H1 (cell line): ENCODE data around the gene MRPS27. TPM values are rescaled to one million over a fixed set of nuclear protein-coding genes. Genes with fewer than 3 reads are reported as not detected.

ENCODE experiments used
- CTCF ChIA-PET: fragments of 300-600 bp; sonication (Branson Sonifier 250); formaldehyde crosslinking; loops from one replicate; lab custom pipeline; 2021; ENCODE audit not compliant: partially characterized antibody; lab: Charles Lee
- POLR2A ChIA-PET: fragments of 300-600 bp; sonication (Branson Sonifier 250); formaldehyde crosslinking; loops from one replicate; lab custom pipeline; 2021; ENCODE audit warnings: inconsistent platforms; ENCODE audit not compliant: partially characterized antibody; lab: Charles Lee
- DNase-seq, 2 experiments: peaks; one replicate each; pipeline versions ENCODE4 v3.0.0 to v3.0.0-alpha.2; 2010 to 2022; ENCODE audit warnings: low spot score in 2 of 2, low read depth in 1 of 2, mixed read lengths in 1 of 2
- FAIRE-seq: peaks from 2 replicates; lab custom pipeline; 2011; peaks lifted over from hg19 to GRCh38; lab: Jason Lieb, UNC
- H2AFZ ChIP-seq: 2 replicates; pipeline ENCODE4 v1.8.1; 2012; ENCODE audit warnings: low read length, inconsistent platforms
- H2AK5ac ChIP-seq: 2 replicates; pipeline ENCODE4 v1.6.1; 2013; ENCODE audit warnings: low read depth, low read length
- H2BK120ac ChIP-seq: replicated peaks from 2 replicates; pipeline ENCODE3; 2013; ENCODE audit warnings: low read depth, low read length, inconsistent platforms
- H2BK12ac ChIP-seq: 2 replicates; pipeline ENCODE4 v1.6.1; 2013; ENCODE audit warnings: low read depth, low read length
- H2BK15ac ChIP-seq: 2 replicates; pipeline ENCODE4 v1.6.1; 2013; ENCODE audit warnings: low read length
- H2BK20ac ChIP-seq: 2 replicates; pipeline ENCODE4 v1.6.1; 2013; ENCODE audit warnings: low read length
- H2BK5ac ChIP-seq: 2 replicates; pipeline ENCODE4 v1.6.1; 2013; ENCODE audit warnings: low read depth, low read length
- H3K14ac ChIP-seq: 2 replicates; pipeline ENCODE4 v1.6.1; 2013; ENCODE audit warnings: inconsistent platforms; ENCODE audit not compliant: insufficient read length
- H3K18ac ChIP-seq: 2 replicates; pipeline ENCODE4 v1.6.1; 2013; ENCODE audit warnings: low read length; ENCODE audit errors: extremely low read depth
- H3K23ac ChIP-seq: 2 replicates; pipeline ENCODE4 v1.6.1; 2013; ENCODE audit warnings: inconsistent platforms; ENCODE audit not compliant: insufficient read length
- H3K23me2 ChIP-seq: 2 replicates; pipeline ENCODE4 v1.6.1; 2013; ENCODE audit warnings: low read depth, low read length
- H3K27ac ChIP-seq: 2 replicates; pipeline ENCODE4 v1.6.1; 2011; ENCODE audit warnings: low read depth, low read length, inconsistent platforms
- H3K27me3 ChIP-seq, 4 experiments: replicated peaks in 1 of 4; 1 replicate in 1 of 4; 2 replicates in 3 of 4; pipeline versions ENCODE4 v1.6.1 to v1.8.1; 2011 to 2013; ENCODE audit warnings: low read length in 3 of 4, mild to moderate bottlenecking in 3 of 4, inconsistent platforms in 2 of 4, mixed read lengths in 2 of 4, moderate library complexity in 1 of 4; ENCODE audit not compliant: control insufficient read depth in 3 of 4, insufficient read depth in 3 of 4; ENCODE audit errors: extremely low read depth in 1 of 4
- H3K36me3 ChIP-seq, 4 experiments: 2 replicates each; pipeline versions ENCODE4 v1.6.1 to v1.8.1; 2011 to 2013; ENCODE audit warnings: mild to moderate bottlenecking in 4 of 4, low read length in 3 of 4, moderate library complexity in 2 of 4, control low read depth in 1 of 4, inconsistent platforms in 1 of 4; ENCODE audit not compliant: insufficient read depth in 4 of 4, control insufficient read depth in 2 of 4
- H3K4ac ChIP-seq: replicated peaks from 2 replicates; pipeline ENCODE3; 2013; ENCODE audit warnings: low read length, low read depth, mixed read lengths, inconsistent platforms; ENCODE audit not compliant: insufficient read length
- H3K4me1 ChIP-seq, 4 experiments: replicated peaks in 1 of 4; 1 replicate in 1 of 4; 2 replicates in 3 of 4; pipeline versions ENCODE4 v1.6.1 to v1.8.1; 2011 to 2013; ENCODE audit warnings: low read length in 3 of 4, inconsistent platforms in 2 of 4, mixed read lengths in 1 of 4; ENCODE audit not compliant: insufficient read depth in 4 of 4, control insufficient read depth in 3 of 4
- H3K4me2 ChIP-seq, 2 experiments: 2 replicates each; pipeline versions ENCODE4 v1.6.1 to v1.8.1; 2011 to 2013; ENCODE audit warnings: low read depth in 2 of 2, low read length in 2 of 2, control low read depth in 1 of 2, inconsistent platforms in 1 of 2, mild to moderate bottlenecking in 1 of 2; ENCODE audit not compliant: insufficient read depth in 1 of 2
- H3K4me3 ChIP-seq, 4 experiments: fragments of 200-600, 300-600 bp in 1 of 4; sonication (generic), shearing (Covaris generic), sonication (Bioruptor Twin) in 1 of 4; 2 replicates each; pipeline versions ENCODE4 v1.5.1 to v1.8.1; 2011 to 2016; ENCODE audit warnings: low read length in 4 of 4, low read depth in 3 of 4, control low read depth in 2 of 4, inconsistent platforms in 2 of 4, mild to moderate bottlenecking in 2 of 4, mixed read lengths in 1 of 4, moderate library complexity in 1 of 4; ENCODE audit not compliant: insufficient read depth in 2 of 4; ENCODE audit errors: extremely low read depth in 1 of 4
- H3K56ac ChIP-seq: replicated peaks from 2 replicates; pipeline ENCODE3; 2013; ENCODE audit warnings: low read depth, mild to moderate bottlenecking, mixed read lengths, low read length, inconsistent platforms; ENCODE audit not compliant: insufficient read length
- H3K79me1 ChIP-seq: 2 replicates; pipeline ENCODE4 v1.6.1; 2013; ENCODE audit warnings: low read depth, low read length, control low read depth
- H3K79me2 ChIP-seq, 2 experiments: 2 replicates each; pipeline versions ENCODE4 v1.6.1 to v1.8.1; 2012 to 2013; ENCODE audit warnings: low read length in 2 of 2, mild to moderate bottlenecking in 2 of 2, inconsistent platforms in 1 of 2; ENCODE audit not compliant: insufficient read depth in 2 of 2, control insufficient read depth in 1 of 2
- H3K9ac ChIP-seq, 4 experiments: replicated peaks in 1 of 4; 1 replicate in 1 of 4; 2 replicates in 3 of 4; pipeline versions ENCODE4 v1.6.1 to v1.8.1; 2011 to 2013; ENCODE audit warnings: low read depth in 3 of 4, low read length in 3 of 4, control low read depth in 2 of 4, mild to moderate bottlenecking in 2 of 4, moderate library complexity in 2 of 4, inconsistent platforms in 1 of 4; ENCODE audit errors: extremely low read depth in 1 of 4
- H3K9me3 ChIP-seq, 2 experiments: 2 replicates each; pipeline versions ENCODE4 v1.6.1 to v1.8.1; 2012 to 2013; ENCODE audit warnings: mild to moderate bottlenecking in 2 of 2, moderate library complexity in 2 of 2, control low read depth in 1 of 2, inconsistent platforms in 1 of 2, low read depth in 1 of 2, low read length in 1 of 2, mixed read lengths in 1 of 2; ENCODE audit not compliant: insufficient read depth in 2 of 2
- H4K20me1 ChIP-seq, 2 experiments: replicated peaks in 1 of 2; 2 replicates each; pipeline versions ENCODE3 to v1.8.1; 2011 to 2013; ENCODE audit warnings: inconsistent platforms in 2 of 2, low read length in 2 of 2, mild to moderate bottlenecking in 1 of 2; ENCODE audit not compliant: insufficient read depth in 2 of 2, control insufficient read depth in 1 of 2
- H4K5ac ChIP-seq: 2 replicates; pipeline ENCODE4 v1.6.1; 2013; ENCODE audit warnings: low read length, low read depth, mixed read lengths, inconsistent platforms; ENCODE audit not compliant: insufficient read length
- H4K8ac ChIP-seq: 2 replicates; pipeline ENCODE4 v1.8.0; 2013; ENCODE audit warnings: mild to moderate bottlenecking, moderate library complexity, low read length, inconsistent platforms; ENCODE audit not compliant: insufficient read depth; ENCODE audit errors: extremely low read depth
- H4K91ac ChIP-seq: replicated peaks from 2 replicates; pipeline ENCODE3; 2013; ENCODE audit warnings: low read length, mixed read lengths, inconsistent platforms; ENCODE audit not compliant: insufficient read length
- CTBP2 ChIP-seq: IDR thresholded peaks from 2 replicates; pipeline ENCODE4 v1.7.0; 2011; ENCODE audit warnings: borderline replicate concordance, mild to moderate bottlenecking, moderate library complexity, mixed read lengths, low read length; ENCODE audit not compliant: insufficient read depth, insufficient read length
- JUND ChIP-seq: IDR thresholded peaks from 2 replicates; pipeline ENCODE4 v1.6.1; 2011; ENCODE audit warnings: mild to moderate bottlenecking, improper control_type of control experiment, low read length
- WGBS, 2 experiments: shearing (Covaris generic) in 1 of 2; methylation state at CpG; one replicate each; pipeline versions ENCODE4 v1.1.6 to v1.1.7; 2013 to 2015; ENCODE audit warnings: low lambda C conversion rate in 2 of 2, mixed read lengths in 2 of 2, inconsistent platforms in 1 of 2, low coverage in 1 of 2, missing lambda C conversion rate in 1 of 2; ENCODE audit not compliant: insufficient replicate concordance in 2 of 2, insufficient coverage in 1 of 2, insufficient read length in 1 of 2; ENCODE audit errors: extremely low coverage in 1 of 2, missing lambda C conversion rate in 1 of 2; 5-methylcytosine and 5-hydroxymethylcytosine counted together
- polyA plus RNA-seq, 7 experiments: library from polyadenylated mRNA; depleted of rRNA in 3 of 7; stranded (reverse) in 5 of 7; unstranded in 2 of 7; fragments of >200 nt in 5 of 7; fragments of 200-250 nt in 2 of 7; gene quantifications; 1 replicate in 5 of 7; 2 replicates in 1 of 7; 4 replicates in 1 of 7; pipeline versions ENCODE4 v1.2.1 to v1.2.3, GENCODE V29; 2011 to 2013; ENCODE audit warnings: missing spikeins in 2 of 7, mixed read lengths in 2 of 7
- total RNA-seq: library from RNA; stranded (reverse); fragmentation: NEBNext Ultra II Directional; extraction: Animal tissue kit (Norgen Biotek cat#: 25700); gene quantifications from 2 replicates; pipeline ENCODE4 v1.2.1, GENCODE V29; 2021

MRPS27 gene
- total and polyA plus RNA-seq, 2 of the 8 experiments (the other 6 are each of a cell fraction or from before 2014, with no cell fraction given) = 93.2 to 102 TPM

- ChIA-PET CTCF (interaction anchor here (0.8 to 1.7 kb wide), 9 partner anchors 14 to 482 kb away, joined by 3 to 7 read pairs (median 3); no protein-coding TSS in a partner anchor), POLR2A (no interaction called here)
- no peak overlapping the region for H3K18ac ChIP-seq
- no peak overlapping the region for H2BK5ac ChIP-seq
- no peak overlapping the region for H4K5ac ChIP-seq
- H3K27ac ChIP-seq = no peak overlapping the region
- H3K79me1 ChIP-seq = no peaks in the 10 kb centered on the region
- 90% methylated on average over 2 of the region's 2 CpGs; no CpG with 5 or more reads in 1 of the 2 experiments for WGBS, 2 experiments
- TF ChIP-seq CTBP2 = no peak
- peak; percentile 61; the same call in 1 of the 2 replicates for TF ChIP-seq JUND
- H3K9ac ChIP-seq = no peak overlapping the region
- no peak overlapping the region for H2AFZ ChIP-seq
- no peaks in the 10 kb centered on the region for H3K23me2 ChIP-seq
- no peaks in the 10 kb centered on the region for H3K9me3 ChIP-seq
- no peak overlapping the region for H3K23ac ChIP-seq
- H3K79me2 ChIP-seq = peaks cover 0 to 15% of the 10 kb centered on the region in 2 experiments; a peak in 2 of 4 replicates
- no peaks in the 10 kb centered on the region for H3K27me3 ChIP-seq
- H3K4ac ChIP-seq = no peak overlapping the region
- no peak for FAIRE-seq
- peaks cover 0 to 2% of the 10 kb centered on the region in 2 experiments for H4K20me1 ChIP-seq
- no peak overlapping the region for H4K91ac ChIP-seq
- no peak overlapping the region for H2BK15ac ChIP-seq
- no peak overlapping the region for H3K4me3 ChIP-seq
- no peak overlapping the region for H2BK120ac ChIP-seq
- no peaks in the 10 kb centered on the region; a peak in 1 of 8 replicates for H3K36me3 ChIP-seq
- DNase-seq = no peak
- H3K14ac ChIP-seq = no peak overlapping the region
- no peak overlapping the region for H4K8ac ChIP-seq
- H2AK5ac ChIP-seq = no peak overlapping the region
- no peak overlapping the region for H2BK12ac ChIP-seq
- H2BK20ac ChIP-seq = no peak overlapping the region
- H3K4me2 ChIP-seq = no peak overlapping the region
- peaks cover 0 to 4% (median 2%) of the 10 kb centered on the region in 4 experiments; a peak in 3 of 7 replicates for H3K4me1 ChIP-seq
- H3K56ac ChIP-seq = no peak overlapping the region
Measured at GRCh38 chr5:72248410-72248981, 71.5 kb downstream of the MRPS27 start.
